GM19463 (cell line): ENCODE data around the gene FRMD5.
"Not testable (repeated sequence)": the region's sequence is repeated elsewhere in the genome, so short reads cannot be mapped to it uniquely, and the experiment has no call there.

Experiments
- ATAC-seq: cut with Tn5 transposase; IDR thresholded peaks from one replicate; pipeline ENCODE4 v1.9.1; 2021; ENCODE audit warnings: mild to moderate bottlenecking, moderate library complexity; ENCODE audit not compliant: unreplicated experiment

FRMD5 gene

DNA sequence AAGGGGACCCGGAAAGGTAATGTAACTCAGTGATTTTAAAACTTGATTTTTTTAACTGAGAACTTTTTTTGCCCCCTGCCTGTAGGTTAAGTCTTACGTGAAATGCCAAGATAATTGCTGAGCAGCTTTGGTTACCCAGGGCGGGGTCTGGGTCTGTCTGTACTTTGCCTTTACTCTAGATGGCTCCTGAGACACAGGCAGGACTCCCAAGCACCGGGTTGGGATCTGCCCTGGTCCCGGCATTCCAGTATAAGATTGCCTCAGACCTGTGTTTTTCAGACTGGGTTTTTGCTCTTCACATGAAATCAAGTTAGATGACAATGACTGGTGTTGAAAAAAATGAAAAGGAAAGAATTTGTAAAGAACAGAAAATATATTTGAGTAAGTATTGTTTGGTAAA is 328.0 kb downstream of the FRMD5 start:
- ATAC-seq: no peak

DNA sequence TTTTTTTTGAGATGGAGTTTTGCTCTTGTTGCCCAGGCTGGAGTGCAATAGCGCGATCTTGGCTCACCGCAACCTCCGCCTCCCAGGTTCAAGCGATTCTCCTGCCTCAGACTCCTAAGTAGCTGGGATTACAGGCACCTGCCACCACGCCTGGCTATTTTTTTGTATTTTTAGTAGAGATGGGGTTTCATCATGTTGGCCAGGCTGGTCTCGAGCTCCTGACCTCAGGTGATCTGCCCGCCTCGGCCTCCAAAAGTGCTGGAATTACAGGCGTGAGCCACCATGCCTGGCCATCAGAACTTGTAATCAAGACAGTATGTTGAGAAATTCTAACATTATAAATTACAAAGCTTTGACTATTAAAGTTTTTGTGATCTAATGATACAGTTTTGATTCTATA is 328.4 kb downstream of the FRMD5 start:
- not testable (repeated sequence) for ATAC-seq

DNA sequence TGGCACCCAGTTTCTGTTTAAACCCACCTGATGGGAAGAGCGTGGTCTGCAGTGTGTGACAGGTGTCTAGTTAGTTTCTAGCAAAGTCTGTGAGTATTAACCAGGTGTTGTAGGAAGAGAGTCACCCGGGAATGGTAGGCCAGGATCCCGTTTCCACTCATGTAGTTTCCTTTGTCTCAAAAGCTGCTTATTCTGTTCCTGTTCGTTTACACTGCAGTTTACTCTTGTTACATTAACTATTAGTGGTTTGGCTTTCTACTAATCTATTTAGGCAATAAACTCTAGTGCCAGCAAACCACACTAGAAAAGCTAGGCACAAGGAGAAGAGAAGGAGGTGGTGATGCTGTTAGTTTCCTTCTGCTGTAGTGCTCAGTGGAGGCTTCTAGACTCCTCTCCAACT is 335.5 kb downstream of the FRMD5 start:
- ATAC-seq: no peak

DNA sequence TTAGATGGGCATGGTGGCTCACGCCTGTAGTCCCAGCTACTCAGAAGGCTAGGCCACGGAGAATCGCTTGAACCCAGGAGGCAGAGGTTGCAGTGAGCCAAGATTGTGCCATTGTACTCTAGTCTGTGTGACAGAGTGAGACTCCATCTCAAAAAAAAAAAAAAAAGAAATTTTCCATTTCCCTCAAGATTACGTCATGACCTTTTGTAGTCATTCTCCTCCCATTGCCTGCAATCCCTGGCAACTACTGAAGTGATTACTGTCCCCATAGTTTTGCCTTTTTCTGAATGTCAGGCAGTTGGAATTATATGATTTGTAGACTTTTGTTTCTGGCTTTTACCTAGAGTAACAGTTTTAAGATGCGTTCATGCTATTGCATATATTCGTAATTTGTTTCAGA is 340.3 kb downstream of the FRMD5 start:
- ATAC-seq: no peak

GRCh38 chr15:43852607-43853006 is 342.5 kb downstream of the FRMD5 start:
- no peak for ATAC-seq

DNA sequence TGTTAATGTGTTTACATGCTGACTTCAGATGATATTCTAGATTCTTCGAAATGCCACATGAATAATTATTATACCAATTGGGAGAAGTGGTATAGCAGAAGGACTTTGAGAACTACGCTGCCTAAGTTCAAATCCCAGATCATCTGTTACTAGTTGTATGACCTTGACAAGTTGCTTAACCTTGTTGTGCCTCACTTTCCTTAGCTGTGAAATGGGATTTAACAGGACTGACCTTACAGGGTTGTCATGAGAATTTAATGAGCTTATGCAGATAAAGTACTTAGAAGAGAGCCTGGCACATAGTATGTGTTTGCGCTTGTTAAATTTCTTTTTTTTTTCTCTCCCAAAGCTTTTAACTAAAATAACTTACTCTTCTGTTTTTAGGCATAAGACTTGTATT is 343.8 kb downstream of the FRMD5 start:
- no peak for ATAC-seq

- ATAC-seq: no peak
Observed at GRCh38 chr15:43845421-43845820, 349.6 kb downstream of the FRMD5 start.

DNA sequence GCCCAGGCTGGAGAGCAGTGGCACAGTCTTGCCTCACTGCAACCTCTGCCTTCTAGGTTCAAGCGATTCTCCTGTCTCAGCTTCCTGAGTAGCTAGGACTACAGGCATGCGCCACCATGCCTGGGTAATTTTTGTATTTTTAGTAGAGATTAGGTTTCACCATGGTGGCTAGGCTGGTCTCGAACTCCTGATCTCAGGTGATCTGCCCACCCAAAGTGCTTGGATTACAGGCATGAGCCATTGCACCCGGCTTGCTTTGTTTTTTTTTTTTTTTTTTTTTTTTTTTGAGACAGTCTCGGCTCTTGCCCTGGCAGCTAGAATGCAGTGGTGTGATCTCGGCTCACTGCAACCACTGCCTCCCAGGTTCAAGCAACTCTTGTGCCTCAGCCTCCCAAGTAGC is 362.6 kb downstream of the FRMD5 start:
- ATAC-seq: not testable (repeated sequence)

GRCh38 chr15:43831519-43832052 is 363.5 kb downstream of the FRMD5 start:
- ATAC-seq: not testable (repeated sequence)

DNA sequence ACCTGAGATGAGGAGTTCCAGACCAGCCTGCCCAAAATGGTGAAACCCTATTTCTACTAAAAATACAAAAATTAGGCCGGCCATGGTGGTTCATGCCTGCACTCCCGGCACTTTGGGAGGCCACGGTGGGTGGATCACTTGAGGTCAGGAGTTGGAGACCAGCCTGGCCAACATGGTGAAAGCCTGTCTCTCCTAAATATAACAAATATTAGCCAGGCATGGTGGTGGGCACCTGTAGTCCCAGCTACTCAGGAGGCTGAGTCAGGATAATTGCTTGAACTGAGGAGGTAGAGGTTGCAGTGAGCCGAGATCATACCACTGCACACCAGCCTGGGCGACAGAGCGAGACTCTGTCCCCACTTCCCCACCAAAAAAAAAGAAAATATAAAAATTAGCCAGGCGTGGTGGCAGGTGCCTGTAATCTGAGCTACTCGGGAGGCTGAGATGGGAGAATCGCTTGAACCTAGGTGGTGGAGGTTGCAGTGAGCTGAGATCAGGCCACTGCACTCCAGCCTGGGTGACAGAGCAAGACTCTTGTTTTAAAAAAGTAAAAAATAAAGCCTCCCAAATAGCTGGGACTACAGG is 364.3 kb downstream of the FRMD5 start:
- not testable (repeated sequence) for ATAC-seq

DNA sequence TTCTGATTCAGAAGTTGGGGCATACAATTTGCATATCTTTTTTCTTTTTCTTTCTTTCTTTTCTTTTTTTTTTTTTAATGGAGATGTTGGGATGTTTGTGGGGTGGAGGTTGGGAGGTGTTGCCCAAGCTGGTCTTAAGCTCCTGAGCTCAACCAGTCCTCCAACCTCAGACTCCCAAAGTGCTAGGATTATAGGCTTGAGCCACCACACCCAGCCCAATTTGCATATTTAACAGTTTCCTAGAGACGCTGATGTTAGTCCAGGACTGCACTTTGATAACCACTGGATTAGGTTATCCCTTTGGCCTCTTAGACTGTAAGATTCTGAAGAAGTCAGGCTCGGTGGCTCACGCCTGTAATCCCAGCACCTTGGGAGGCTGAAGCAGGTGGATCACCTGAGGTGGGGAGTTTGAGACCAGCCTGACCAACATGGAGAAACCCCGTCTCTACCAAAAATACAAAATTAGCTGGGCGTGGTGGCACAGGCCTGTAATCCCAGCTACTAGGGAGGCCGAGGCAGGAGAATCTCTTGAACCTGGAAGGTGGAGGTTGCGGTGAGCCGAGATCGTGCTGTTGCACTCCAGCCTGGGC is 365.0 kb downstream of the FRMD5 start:
- not testable (repeated sequence) for ATAC-seq

GRCh38 chr15:43828061-43828657 is 366.9 kb downstream of the FRMD5 start:
- ATAC-seq: no peak

GRCh38 chr15:43826508-43827341 is 368.3 kb downstream of the FRMD5 start, which contains the start of gene WDR76:
Gene WDR76, plus strand, starts transcription at chr15:43827002. Its CDS starts 31 bp downstream, at chr15:43827033.
- ATAC-seq: peak; percentile 51

GRCh38 chr15:43826029-43826507 is 369.0 kb downstream of the FRMD5 start:
- no peak for ATAC-seq

DNA sequence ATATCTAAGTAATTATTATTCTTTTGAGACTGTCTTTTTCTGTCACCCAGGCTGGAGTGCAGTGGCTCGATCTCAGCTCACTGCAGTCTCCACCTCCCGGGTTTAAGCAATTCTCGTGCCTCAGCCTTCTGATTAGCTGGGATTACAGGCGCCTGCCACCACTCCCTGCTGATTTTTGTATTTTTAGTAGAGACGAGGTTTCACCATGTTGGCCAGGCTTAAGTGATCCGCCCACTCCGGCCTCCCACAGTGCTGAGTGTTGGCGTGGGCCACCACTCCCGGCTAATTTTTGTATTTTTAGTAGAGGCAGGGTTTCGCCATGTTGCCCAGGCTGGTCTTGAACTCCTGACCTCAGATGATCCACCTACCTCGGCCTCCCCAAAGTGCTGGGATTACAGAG is 369.8 kb downstream of the FRMD5 start:
- ATAC-seq: not testable (repeated sequence)

- ATAC-seq: peak; percentile 78
Observed at GRCh38 chr15:43824302-43825246, 370.5 kb downstream of the FRMD5 start, which contains the start of gene MFAP1. Gene MFAP1, minus strand, starts transcription at chr15:43824690. Its CDS starts 121 bp downstream, at chr15:43824569.

DNA sequence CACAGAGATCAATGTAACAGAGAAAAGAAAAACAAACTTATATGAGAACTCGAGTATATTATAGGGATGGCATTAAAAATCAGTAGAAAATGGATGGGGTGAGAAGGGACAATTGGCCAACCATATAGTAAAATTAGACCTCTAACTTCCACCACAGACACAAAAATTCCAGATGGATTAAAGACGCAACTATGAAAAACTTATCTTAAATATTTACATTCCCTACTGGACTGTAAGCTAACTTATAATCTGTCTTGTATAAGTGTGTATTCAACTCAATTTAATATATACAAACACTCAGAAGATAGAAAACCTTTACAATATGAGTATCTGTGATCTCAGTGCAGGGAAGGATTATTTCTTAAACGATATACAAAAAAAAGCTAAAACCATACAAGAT is 373.6 kb downstream of the FRMD5 start:
- ATAC-seq: no peak
